Endothelial cell of umbilical vein (primary cell): ENCODE data around the gene FANCD2. TPM values are rescaled to one million over a fixed set of nuclear protein-coding genes. Genes with fewer than 3 reads are reported as not detected.

Experiments
- BruUV-seq: library from RNA; stranded (reverse); fragments of 400-500 nt; replicated peaks from 2 replicates; lab custom pipeline; 2021; lab: Mats Ljungman, UMichigan
- CTCF ChIA-PET: fragments of 300-600, 350-600 bp; sonication (Branson Sonifier 250); formaldehyde crosslinking; loops from one replicate; lab custom pipeline; 2021; ENCODE audit warnings: antibody characterized with exemption, inconsistent platforms; lab: Charles Lee
- POLR2A ChIA-PET: fragments of 300-600, 350-600 bp; sonication (Branson Sonifier 250); formaldehyde crosslinking; loops from one replicate; lab custom pipeline; 2021; ENCODE audit warnings: antibody characterized with exemption, inconsistent platforms; lab: Charles Lee
- DNase-seq: peaks from one replicate; pipeline ENCODE4 v3.0.0-alpha.2; 2011; ENCODE audit warnings: low read depth, low spot score
- FAIRE-seq: peaks from 2 replicates; lab custom pipeline; 2011; peaks lifted over from hg19 to GRCh38; lab: Jason Lieb, UNC
- H2AFZ ChIP-seq: 2 replicates; pipeline ENCODE4 v1.6.0; 2012; ENCODE audit warnings: low read depth, low read length, control low read depth, inconsistent platforms
- H3K27ac ChIP-seq: 2 replicates; pipeline ENCODE4 v1.5.1; 2011; ENCODE audit warnings: low read depth, mild to moderate bottlenecking, control low read depth, low read length, moderate library complexity; ENCODE audit not compliant: insufficient read depth
- H3K27me3 ChIP-seq, 2 experiments: 2 replicates each; pipeline versions ENCODE4 v1.6.0 to v1.6.1; 2011; ENCODE audit warnings: low read length in 2 of 2, mixed read lengths in 1 of 2; ENCODE audit not compliant: control insufficient read depth in 2 of 2, insufficient read depth in 2 of 2
- H3K36me3 ChIP-seq, 2 experiments: 2 replicates in 1 of 2; 3 replicates in 1 of 2; pipeline ENCODE4 v1.5.1; 2011; ENCODE audit warnings: low read length in 2 of 2, mild to moderate bottlenecking in 1 of 2, moderate library complexity in 1 of 2; ENCODE audit not compliant: control insufficient read depth in 2 of 2, insufficient read depth in 2 of 2; ENCODE audit errors: extremely low read depth in 1 of 2
- H3K4me1 ChIP-seq: 3 replicates; pipeline ENCODE4 v1.5.1; 2011; ENCODE audit warnings: mild to moderate bottlenecking, low read length; ENCODE audit not compliant: control insufficient read depth, insufficient read depth; ENCODE audit errors: extremely low read depth
- H3K4me2 ChIP-seq: 2 replicates; pipeline ENCODE4 v1.6.1; 2011; ENCODE audit warnings: low read length, control low read depth, mixed read lengths; ENCODE audit not compliant: insufficient read depth
- H3K4me3 ChIP-seq, 3 experiments: fragments of 200-600 bp in 1 of 3; sonication (generic), shearing (Covaris generic) in 1 of 3; replicated peaks in 1 of 3; 2 replicates each; pipeline ENCODE4 v1.5.1; 2011 to 2016; ENCODE audit warnings: control low read depth in 3 of 3, low read length in 3 of 3, mild to moderate bottlenecking in 2 of 3, inconsistent platforms in 1 of 3, low read depth in 1 of 3, moderate library complexity in 1 of 3; ENCODE audit not compliant: insufficient read depth in 1 of 3
- H3K79me2 ChIP-seq: 2 replicates; pipeline ENCODE4 v1.6.0; 2012; ENCODE audit warnings: low read length, inconsistent platforms; ENCODE audit not compliant: control insufficient read depth, insufficient read depth
- H3K9ac ChIP-seq: replicated peaks from 2 replicates; pipeline ENCODE3; 2011; ENCODE audit warnings: low read length, control low read depth; ENCODE audit not compliant: insufficient read depth; ENCODE audit errors: extremely low read depth
- H3K9me1 ChIP-seq: replicated peaks from 3 replicates; pipeline ENCODE4 v1.6.0; 2011; ENCODE audit warnings: mild to moderate bottlenecking, low read length; ENCODE audit not compliant: control insufficient read depth, insufficient read depth; ENCODE audit errors: extremely low read depth
- H3K9me3 ChIP-seq: replicated peaks from 2 replicates; pipeline ENCODE4 v1.5.1; 2012; ENCODE audit warnings: low read length, inconsistent platforms; ENCODE audit not compliant: control insufficient read depth, insufficient read depth
- H4K20me1 ChIP-seq: replicated peaks from 2 replicates; pipeline ENCODE3; 2011; ENCODE audit warnings: mild to moderate bottlenecking, low read length; ENCODE audit not compliant: control insufficient read depth, insufficient read depth; ENCODE audit errors: extremely low read depth
- EZH2 ChIP-seq: IDR thresholded peaks from 2 replicates; pipeline ENCODE4 v1.6.1; 2012; ENCODE audit warnings: borderline replicate concordance, low read depth, mild to moderate bottlenecking, moderate library complexity, low read length, inconsistent platforms; ENCODE audit not compliant: severe bottlenecking
- FOS ChIP-seq: IDR thresholded peaks from 2 replicates; pipeline ENCODE4 v1.6.1; 2011; ENCODE audit warnings: mild to moderate bottlenecking, low read length, moderate library complexity, borderline replicate concordance; ENCODE audit not compliant: insufficient read depth
- GATA2 ChIP-seq: IDR thresholded peaks from 2 replicates; pipeline ENCODE4 v1.7.0; 2011; ENCODE audit warnings: low read depth, mild to moderate bottlenecking, moderate library complexity, mixed read lengths, low read length; ENCODE audit not compliant: insufficient read length, insufficient read depth
- JUN ChIP-seq: IDR thresholded peaks from 2 replicates; pipeline ENCODE4 v1.6.1; 2011; ENCODE audit warnings: borderline replicate concordance, low read depth; ENCODE audit not compliant: insufficient read length, insufficient read depth
- POLR2A ChIP-seq: IDR thresholded peaks from 2 replicates; pipeline ENCODE4 v1.6.1; 2012; ENCODE audit warnings: low read depth, mild to moderate bottlenecking, control low read depth, low read length
- POLR2AphosphoS5 ChIP-seq: IDR thresholded peaks from 2 replicates; pipeline ENCODE4 v1.6.1; 2012; ENCODE audit warnings: low read depth, mild to moderate bottlenecking, control low read depth, low read length, moderate library complexity; ENCODE audit not compliant: insufficient read depth
- dilution Hi-C: fragments of 300-500 bp; cut with MboI; formaldehyde crosslinking; loops from one replicate; pipeline ENCODE4 v1.15.0; 2019; ENCODE audit warnings: low sequenced_read_pairs; ENCODE audit not compliant: extremely low pct_ligation_motif_present
- intact Hi-C: fragments of 100-400 bp; cut with micrococcal nuclease; formaldehyde crosslinking; loops from one replicate; pipeline ENCODE4 v1.10.0; 2022
- polyA plus RNA-seq, 4 experiments: library from polyadenylated mRNA; depleted of rRNA in 3 of 4; stranded (reverse) in 3 of 4; unstranded in 1 of 4; fragments of >200 nt; gene quantifications; 2 replicates each; pipeline versions ENCODE4 v1.2.1 to v1.2.3, GENCODE V29; 2011 to 2012; ENCODE audit warnings: missing spikeins in 1 of 4
- total RNA-seq: library from RNA; stranded (reverse); gene quantifications from 2 replicates; pipeline ENCODE4 v1.2.3, GENCODE V29; 2021
- TF ChIP-seq, protein P1 (sequence below), 2 donors: IDR thresholded peaks; 1 replicate in 1 of 2; 2 replicates in 1 of 2; pipeline ENCODE4 v1.5.1; 2011; ENCODE audit warnings: low read length in 2 of 2, mild to moderate bottlenecking in 2 of 2, moderate library complexity in 2 of 2, control low read depth in 1 of 2, inconsistent platforms in 1 of 2, low read depth in 1 of 2; ENCODE audit not compliant: insufficient read depth in 1 of 2; ENCODE audit errors: extremely low read depth in 1 of 2
- TF ChIP-seq, protein P2 (sequence below): IDR thresholded peaks from 2 replicates; pipeline ENCODE4 v1.6.1; 2011; ENCODE audit not compliant: insufficient read depth, insufficient read length

FANCD2 gene
- total and polyA plus RNA-seq, 2 donors (not counting 3 experiments of a cell fraction or from before 2014, with no cell fraction given), result 8.2 to 26.8 TPM

DNA sequence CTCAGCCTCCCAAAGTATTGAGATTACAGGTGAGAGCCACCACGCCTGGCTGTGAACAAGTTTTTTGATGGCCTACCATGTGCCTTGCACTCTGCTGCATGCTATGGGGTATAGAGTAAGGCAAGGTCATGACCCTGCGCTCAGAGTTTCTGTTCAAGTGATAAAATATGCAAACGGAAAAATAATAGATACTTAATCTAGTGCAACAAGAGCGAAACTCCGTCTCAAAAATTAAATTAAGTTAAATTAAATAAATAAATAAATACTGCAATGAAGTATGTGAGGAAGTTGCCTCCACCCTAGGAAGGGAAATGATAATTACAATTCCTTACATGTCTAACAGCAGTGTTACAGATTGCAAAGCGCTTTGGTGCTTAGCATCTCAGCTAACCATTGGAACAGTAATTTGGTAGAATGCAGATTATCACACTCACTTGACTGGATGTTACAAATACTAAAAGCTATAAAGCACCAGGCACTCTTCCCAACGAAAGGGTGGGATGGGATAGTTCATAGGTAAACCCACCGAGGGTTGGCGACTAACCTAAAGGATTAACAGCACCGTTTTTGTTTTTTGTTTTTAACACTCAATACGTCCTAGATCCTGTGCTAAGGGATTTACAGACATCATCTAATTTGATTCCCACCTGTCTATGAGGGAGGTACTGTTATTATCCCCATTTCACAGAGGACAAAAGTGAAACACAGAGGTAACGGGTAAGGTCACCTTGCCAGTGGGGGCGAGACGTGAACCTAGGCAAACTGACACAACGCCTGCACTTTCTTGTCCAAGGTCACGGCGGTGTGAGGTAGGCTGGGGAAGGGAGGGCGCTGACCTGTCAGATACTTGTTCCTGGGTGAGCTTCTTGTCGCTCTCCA is 793 bp upstream of the FANCD2 start:
- H3K4me1 ChIP-seq, result peaks cover 13% of the 10 kb centered on the region
- peak overlapping the region; percentile 93 for H3K9ac ChIP-seq
- peaks cover 3 to 8% of the 10 kb centered on the region in 2 experiments for H3K36me3 ChIP-seq
- H2AFZ ChIP-seq, result peak overlapping the region; percentile 98
- dilution Hi-C loops, result no loop called here
- peak overlapping the region; percentile 29 to 84 (median 55) for H3K4me3 ChIP-seq
- TF ChIP-seq GATA2, result no peak
- ChIA-PET POLR2A (interaction anchor here (0.6 kb wide), 1 partner anchor 39 kb away, joined by 7 read pairs; the partner anchor contains the start of gene EMC3), CTCF (interaction anchor here (0.8 to 2.1 kb wide), 5 partner anchors 10 to 198 kb away, joined by 3 to 10 read pairs (median 3); no protein-coding TSS in a partner anchor)
- DNase-seq (peak; percentile 4), FAIRE-seq (peak; percentile 65)
- no peaks in the 10 kb centered on the region for H3K27me3 ChIP-seq
- H3K9me3 ChIP-seq, result no peaks in the 10 kb centered on the region
- peak overlapping the region; percentile 88 for H3K27ac ChIP-seq
- peak overlapping the region; percentile 84 for H3K4me2 ChIP-seq
- peaks cover 20% of the 10 kb centered on the region for H3K79me2 ChIP-seq
- BruUV-seq, result TSS peak; percentile 59
- H4K20me1 ChIP-seq, result no peaks in the 10 kb centered on the region
- intact Hi-C loops, result loop anchor here (1.0 to 2.0 kb wide), 6 partner anchors 10 to 223 kb away; partner anchors contain the start of genes CRELD1 and TATDN2
- no peaks in the 10 kb centered on the region for H3K9me1 ChIP-seq

DNA sequence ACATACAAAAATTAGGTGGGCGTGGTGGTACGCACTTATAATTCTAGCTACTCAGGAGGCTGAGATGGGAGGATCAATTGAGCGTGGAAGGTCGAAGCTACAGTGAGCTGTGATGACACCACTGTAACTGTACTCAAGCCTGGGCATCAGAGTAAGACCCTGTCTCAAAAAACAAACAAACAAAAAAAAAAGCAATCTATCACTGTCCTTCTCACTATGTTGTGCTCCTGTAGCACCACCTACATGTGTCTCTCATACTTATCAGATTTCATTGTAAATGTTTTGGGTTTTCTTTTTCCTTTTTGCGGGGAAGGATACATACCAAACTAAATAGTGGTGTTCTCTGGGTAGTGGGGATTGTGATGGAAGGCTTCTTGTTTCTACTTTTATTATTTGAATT is 14.8 kb downstream of the FANCD2 start:
- TF ChIP-seq GATA2, result no peak
- TF ChIP-seq, protein P1, sequence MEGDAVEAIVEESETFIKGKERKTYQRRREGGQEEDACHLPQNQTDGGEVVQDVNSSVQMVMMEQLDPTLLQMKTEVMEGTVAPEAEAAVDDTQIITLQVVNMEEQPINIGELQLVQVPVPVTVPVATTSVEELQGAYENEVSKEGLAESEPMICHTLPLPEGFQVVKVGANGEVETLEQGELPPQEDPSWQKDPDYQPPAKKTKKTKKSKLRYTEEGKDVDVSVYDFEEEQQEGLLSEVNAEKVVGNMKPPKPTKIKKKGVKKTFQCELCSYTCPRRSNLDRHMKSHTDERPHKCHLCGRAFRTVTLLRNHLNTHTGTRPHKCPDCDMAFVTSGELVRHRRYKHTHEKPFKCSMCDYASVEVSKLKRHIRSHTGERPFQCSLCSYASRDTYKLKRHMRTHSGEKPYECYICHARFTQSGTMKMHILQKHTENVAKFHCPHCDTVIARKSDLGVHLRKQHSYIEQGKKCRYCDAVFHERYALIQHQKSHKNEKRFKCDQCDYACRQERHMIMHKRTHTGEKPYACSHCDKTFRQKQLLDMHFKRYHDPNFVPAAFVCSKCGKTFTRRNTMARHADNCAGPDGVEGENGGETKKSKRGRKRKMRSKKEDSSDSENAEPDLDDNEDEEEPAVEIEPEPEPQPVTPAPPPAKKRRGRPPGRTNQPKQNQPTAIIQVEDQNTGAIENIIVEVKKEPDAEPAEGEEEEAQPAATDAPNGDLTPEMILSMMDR (IDR thresholded peaks at IDR 0.05; ENCODE audit: extremely low read depth in 1 of 2, insufficient read depth in 1 of 2, low read depth in 1 of 2, low read length in 2 of 2), result no peak
- TF ChIP-seq POLR2AphosphoS5, result no peak
- no peak for TF ChIP-seq EZH2
- no peak for TF ChIP-seq JUN
- no peak for TF ChIP-seq POLR2A
- TF ChIP-seq FOS, result no peak
- TF ChIP-seq, protein P2, sequence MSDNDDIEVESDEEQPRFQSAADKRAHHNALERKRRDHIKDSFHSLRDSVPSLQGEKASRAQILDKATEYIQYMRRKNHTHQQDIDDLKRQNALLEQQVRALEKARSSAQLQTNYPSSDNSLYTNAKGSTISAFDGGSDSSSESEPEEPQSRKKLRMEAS, result no peak
- peaks cover 0 to 7% of the 10 kb centered on the region in 2 experiments for H3K36me3 ChIP-seq
- H3K27ac ChIP-seq, result no peak overlapping the region
- no peaks in the 10 kb centered on the region for H3K4me1 ChIP-seq
- no peaks in the 10 kb centered on the region for H3K9me3 ChIP-seq
- H3K4me3 ChIP-seq, result no peak overlapping the region
- DNase-seq, result no peak
- intact Hi-C loops, result no loop called here
- H3K9ac ChIP-seq, result no peak overlapping the region
- ChIA-PET CTCF (no interaction called here), POLR2A (no interaction called here)
- H2AFZ ChIP-seq, result no peak overlapping the region
- no peak overlapping the region for H3K4me2 ChIP-seq
- no peaks in the 10 kb centered on the region for H3K27me3 ChIP-seq
- dilution Hi-C loops, result no loop called here
- H3K79me2 ChIP-seq, result no peaks in the 10 kb centered on the region
- H4K20me1 ChIP-seq, result no peaks in the 10 kb centered on the region
- H3K9me1 ChIP-seq, result no peaks in the 10 kb centered on the region
- no TSS peak for BruUV-seq
- no peak for FAIRE-seq
